HepG2 (cell line): ENCODE results near the gene FETUB. TPM values are rescaled to one million over a fixed set of nuclear protein-coding genes. Genes with fewer than 3 reads are reported as not detected.

Source experiments
- ASH2L ChIP-seq: fragments of 300-600, 200-600 bp; sonication (generic); IDR thresholded peaks from 2 replicates; pipeline ENCODE4 v1.7.0; 2017; ENCODE audit warnings: low read depth, mild to moderate bottlenecking, moderate library complexity, mixed read lengths, low read length; ENCODE audit not compliant: insufficient read length
- CENPX ChIP-seq: sonication (generic); formaldehyde crosslinking; IDR thresholded peaks from 2 replicates; pipeline ENCODE4 v1.9.0; 2021; ENCODE audit warnings: mild to moderate bottlenecking, missing genetic modification reagents, moderate library complexity
- KLF6 ChIP-seq: IDR thresholded peaks from 2 replicates; pipeline ENCODE4 v1.8.0; 2016; ENCODE audit warnings: missing biosample characterization, missing genetic modification reagents
- MEIS2 ChIP-seq: sonication (generic); formaldehyde crosslinking; IDR thresholded peaks from 2 replicates; pipeline ENCODE4 v1.9.0; 2021; ENCODE audit warnings: mild to moderate bottlenecking, missing genetic modification reagents
- MIER3 ChIP-seq: IDR thresholded peaks from 2 replicates; pipeline ENCODE4 v1.6.1; 2016; ENCODE audit warnings: missing compliant biosample characterization, borderline replicate concordance
- NFE2L2 ChIP-seq: fragments of 150-350 bp; IDR thresholded peaks from 2 replicates; pipeline ENCODE4 v1.6.1; 2014; ENCODE audit warnings: low read length
- PCBP2 ChIP-seq: fragments of 200-400 bp; formaldehyde crosslinking; optimal IDR thresholded peaks from 2 replicates; pipeline ENCODE3; 2018; ENCODE audit warnings: low read length, low read depth; ENCODE audit not compliant: poor library complexity, severe bottlenecking
- PPARG ChIP-seq: conservative IDR thresholded peaks from 2 replicates; pipeline ENCODE4 v1.6.1; 2016; ENCODE audit warnings: missing biosample characterization, missing genetic modification reagents
- RXRB ChIP-seq: IDR thresholded peaks from 2 replicates; pipeline ENCODE4 v1.6.1; 2016; ENCODE audit warnings: borderline replicate concordance, missing genetic modification reagents, missing compliant biosample characterization
- SOX13 ChIP-seq, 3 experiments: fragments of 450-650 bp in 1 of 3; sonication (generic) in 1 of 3; formaldehyde crosslinking in 1 of 3; IDR thresholded peaks in 2 of 3; conservative IDR thresholded peaks in 1 of 3; 2 replicates each; pipeline versions ENCODE4 v1.5.0 to v1.6.1; 2016 to 2020; ENCODE audit warnings: antibody characterized with exemption in 1 of 3, mild to moderate bottlenecking in 1 of 3, missing compliant biosample characterization in 1 of 3, missing genetic modification reagents in 1 of 3, moderate library complexity in 1 of 3
- ZBTB7B ChIP-seq: sonication (generic); formaldehyde crosslinking; IDR thresholded peaks from 2 replicates; pipeline ENCODE4 v1.4.0; 2020; ENCODE audit warnings: missing genetic modification reagents
- ZNF10 ChIP-seq: sonication (generic); formaldehyde crosslinking; IDR thresholded peaks from 2 replicates; pipeline ENCODE4 v1.4.0; 2020; ENCODE audit warnings: mild to moderate bottlenecking, low read depth, missing genetic modification reagents, borderline replicate concordance
- ZNF260 ChIP-seq: sonication (generic); formaldehyde crosslinking; IDR thresholded peaks from 2 replicates; pipeline ENCODE4 v1.4.0; 2020; ENCODE audit warnings: missing genetic modification reagents, low read depth, mild to moderate bottlenecking, borderline replicate concordance
- ZNF34 ChIP-seq: sonication (generic); formaldehyde crosslinking; IDR thresholded peaks from 2 replicates; pipeline ENCODE4 v1.4.0; 2020; ENCODE audit warnings: mild to moderate bottlenecking, missing genetic modification reagents, borderline replicate concordance
- ZNF616 ChIP-seq: sonication (generic); formaldehyde crosslinking; IDR thresholded peaks from 2 replicates; pipeline ENCODE4 v1.5.0; 2020; ENCODE audit warnings: low read depth, mild to moderate bottlenecking, missing genetic modification reagents
- ZNF761 ChIP-seq: sonication (generic); formaldehyde crosslinking; conservative IDR thresholded peaks from 2 replicates; pipeline ENCODE4 v1.4.0; 2020; ENCODE audit warnings: mild to moderate bottlenecking, missing genetic modification reagents
- ZSCAN9 ChIP-seq: IDR thresholded peaks from 2 replicates; pipeline ENCODE4 v1.6.1; 2016; ENCODE audit warnings: borderline replicate concordance
- polyA plus RNA-seq, 8 experiments: library from polyadenylated mRNA; depleted of rRNA in 3 of 8; stranded (reverse) in 7 of 8; unstranded in 1 of 8; fragments of >200 nt; fragmentation: Illumina TruSeq in 4 of 8; extraction: Trizol in 4 of 8; gene quantifications; 2 replicates each; pipeline versions ENCODE4 v1.2.1 to v1.2.3, GENCODE V29; 2011 to 2016; ENCODE audit warnings: low read depth in 4 of 8, missing spikeins in 1 of 8, mixed read lengths in 1 of 8; ENCODE audit not compliant: insufficient read depth in 1 of 8
- total RNA-seq, 5 experiments: library from RNA; depleted of rRNA; stranded (reverse); fragments of >200 nt; fragmentation: Illumina TruSeq; extraction: Trizol; gene quantifications; 2 replicates each; pipeline ENCODE4 v1.2.3, GENCODE V29; 2016; ENCODE audit warnings: low read depth in 1 of 5
- TF ChIP-seq, protein P1 (sequence below): sonication (generic); formaldehyde crosslinking; IDR thresholded peaks from 2 replicates; pipeline ENCODE4 v1.4.0; 2020; ENCODE audit warnings: missing genetic modification reagents, borderline replicate concordance
- TF ChIP-seq, protein P2 (sequence below): IDR thresholded peaks from 2 replicates; pipeline ENCODE4 v1.4.0; 2020; ENCODE audit warnings: mild to moderate bottlenecking, missing genetic modification reagents
- TF ChIP-seq, protein P3 (sequence below): sonication (generic); formaldehyde crosslinking; IDR thresholded peaks from 2 replicates; pipeline ENCODE4 v1.9.0; 2021; ENCODE audit warnings: missing genetic modification reagents, mild to moderate bottlenecking, borderline replicate concordance

The FETUB gene
- total and polyA plus RNA-seq, 2 of the 13 experiments (the other 11 are each of a cell fraction or from before 2014, with no cell fraction given): 2.1 to 4.4 TPM

DNA sequence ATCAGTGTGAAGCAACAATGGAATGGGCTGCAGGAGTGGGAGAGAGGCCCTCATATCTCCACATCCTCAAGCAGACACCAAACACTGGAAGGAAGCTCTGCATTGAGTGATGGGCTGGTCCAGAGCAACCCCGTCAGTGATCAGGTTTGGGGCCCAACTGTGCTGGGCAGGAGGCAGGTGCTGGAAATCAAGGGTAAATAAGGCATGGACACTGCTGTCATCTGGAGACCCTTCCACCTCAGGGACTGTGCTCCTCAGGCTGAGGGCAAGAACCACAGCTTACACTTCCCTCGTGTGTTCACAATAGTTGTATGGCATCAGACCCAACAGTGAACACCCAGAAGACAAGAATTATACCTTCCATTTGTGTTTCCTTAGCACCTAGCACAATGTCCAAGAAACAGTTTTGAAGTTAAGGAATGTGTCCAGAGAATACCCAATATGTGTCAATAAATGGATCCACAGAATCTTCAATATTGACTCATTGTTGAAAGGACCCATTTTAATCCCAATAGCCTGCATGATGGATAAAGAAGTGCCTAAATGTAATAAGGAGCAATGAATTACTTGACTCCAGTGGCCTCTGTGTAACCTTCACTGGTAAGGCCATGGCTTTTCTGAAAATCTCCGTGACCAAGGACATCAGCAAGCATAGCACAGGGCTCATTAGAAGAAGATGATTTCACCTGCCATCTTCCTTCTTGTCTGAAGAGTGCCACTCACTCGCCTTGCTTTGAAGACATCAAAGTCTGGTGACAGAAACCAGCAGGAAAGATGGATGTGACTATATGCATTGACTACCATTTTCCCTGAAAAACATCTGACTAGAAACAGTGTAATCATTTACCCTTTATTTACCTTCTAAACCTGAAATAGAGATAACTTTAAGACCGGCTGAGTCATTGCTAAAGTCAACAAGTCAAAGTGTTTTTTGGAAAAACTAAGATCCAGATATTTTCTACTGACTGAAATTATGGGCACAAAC, 34.3 kb upstream of the FETUB start (continued):
- peak; percentile 89 for TF ChIP-seq RXRB (CRISPR knock-in tag)
- TF ChIP-seq, protein P1, sequence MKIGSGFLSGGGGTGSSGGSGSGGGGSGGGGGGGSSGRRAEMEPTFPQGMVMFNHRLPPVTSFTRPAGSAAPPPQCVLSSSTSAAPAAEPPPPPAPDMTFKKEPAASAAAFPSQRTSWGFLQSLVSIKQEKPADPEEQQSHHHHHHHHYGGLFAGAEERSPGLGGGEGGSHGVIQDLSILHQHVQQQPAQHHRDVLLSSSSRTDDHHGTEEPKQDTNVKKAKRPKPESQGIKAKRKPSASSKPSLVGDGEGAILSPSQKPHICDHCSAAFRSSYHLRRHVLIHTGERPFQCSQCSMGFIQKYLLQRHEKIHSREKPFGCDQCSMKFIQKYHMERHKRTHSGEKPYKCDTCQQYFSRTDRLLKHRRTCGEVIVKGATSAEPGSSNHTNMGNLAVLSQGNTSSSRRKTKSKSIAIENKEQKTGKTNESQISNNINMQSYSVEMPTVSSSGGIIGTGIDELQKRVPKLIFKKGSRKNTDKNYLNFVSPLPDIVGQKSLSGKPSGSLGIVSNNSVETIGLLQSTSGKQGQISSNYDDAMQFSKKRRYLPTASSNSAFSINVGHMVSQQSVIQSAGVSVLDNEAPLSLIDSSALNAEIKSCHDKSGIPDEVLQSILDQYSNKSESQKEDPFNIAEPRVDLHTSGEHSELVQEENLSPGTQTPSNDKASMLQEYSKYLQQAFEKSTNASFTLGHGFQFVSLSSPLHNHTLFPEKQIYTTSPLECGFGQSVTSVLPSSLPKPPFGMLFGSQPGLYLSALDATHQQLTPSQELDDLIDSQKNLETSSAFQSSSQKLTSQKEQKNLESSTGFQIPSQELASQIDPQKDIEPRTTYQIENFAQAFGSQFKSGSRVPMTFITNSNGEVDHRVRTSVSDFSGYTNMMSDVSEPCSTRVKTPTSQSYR (CRISPR knock-in tag): no peak
- peak; percentile 98 for TF ChIP-seq MEIS2 (CRISPR knock-in tag)
- TF ChIP-seq ZNF10 (CRISPR knock-in tag): no peak
- peak; percentile 57; the same call in 1 of the 2 replicates for TF ChIP-seq NFE2L2
- TF ChIP-seq MIER3 (CRISPR knock-in tag): peak; percentile 71; the same call in 1 of the 2 replicates
- no peak for TF ChIP-seq SOX13 (IDR thresholded peaks at IDR 0.05)
- peak in 1 of 2 experiments; percentile 85; a peak in 2 of 4 replicates for TF ChIP-seq SOX13 (CRISPR knock-in tag; conservative IDR thresholded peaks at IDR 0.05 in 1 of 2, IDR thresholded peaks at IDR 0.05 in 1 of 2)
- TF ChIP-seq KLF6: peak; percentile 42; the same call in 1 of the 2 replicates
- TF ChIP-seq ZNF616 (CRISPR knock-in tag): no peak
- no peak for TF ChIP-seq PCBP2
- TF ChIP-seq CENPX: no peak
- TF ChIP-seq, protein P2, sequence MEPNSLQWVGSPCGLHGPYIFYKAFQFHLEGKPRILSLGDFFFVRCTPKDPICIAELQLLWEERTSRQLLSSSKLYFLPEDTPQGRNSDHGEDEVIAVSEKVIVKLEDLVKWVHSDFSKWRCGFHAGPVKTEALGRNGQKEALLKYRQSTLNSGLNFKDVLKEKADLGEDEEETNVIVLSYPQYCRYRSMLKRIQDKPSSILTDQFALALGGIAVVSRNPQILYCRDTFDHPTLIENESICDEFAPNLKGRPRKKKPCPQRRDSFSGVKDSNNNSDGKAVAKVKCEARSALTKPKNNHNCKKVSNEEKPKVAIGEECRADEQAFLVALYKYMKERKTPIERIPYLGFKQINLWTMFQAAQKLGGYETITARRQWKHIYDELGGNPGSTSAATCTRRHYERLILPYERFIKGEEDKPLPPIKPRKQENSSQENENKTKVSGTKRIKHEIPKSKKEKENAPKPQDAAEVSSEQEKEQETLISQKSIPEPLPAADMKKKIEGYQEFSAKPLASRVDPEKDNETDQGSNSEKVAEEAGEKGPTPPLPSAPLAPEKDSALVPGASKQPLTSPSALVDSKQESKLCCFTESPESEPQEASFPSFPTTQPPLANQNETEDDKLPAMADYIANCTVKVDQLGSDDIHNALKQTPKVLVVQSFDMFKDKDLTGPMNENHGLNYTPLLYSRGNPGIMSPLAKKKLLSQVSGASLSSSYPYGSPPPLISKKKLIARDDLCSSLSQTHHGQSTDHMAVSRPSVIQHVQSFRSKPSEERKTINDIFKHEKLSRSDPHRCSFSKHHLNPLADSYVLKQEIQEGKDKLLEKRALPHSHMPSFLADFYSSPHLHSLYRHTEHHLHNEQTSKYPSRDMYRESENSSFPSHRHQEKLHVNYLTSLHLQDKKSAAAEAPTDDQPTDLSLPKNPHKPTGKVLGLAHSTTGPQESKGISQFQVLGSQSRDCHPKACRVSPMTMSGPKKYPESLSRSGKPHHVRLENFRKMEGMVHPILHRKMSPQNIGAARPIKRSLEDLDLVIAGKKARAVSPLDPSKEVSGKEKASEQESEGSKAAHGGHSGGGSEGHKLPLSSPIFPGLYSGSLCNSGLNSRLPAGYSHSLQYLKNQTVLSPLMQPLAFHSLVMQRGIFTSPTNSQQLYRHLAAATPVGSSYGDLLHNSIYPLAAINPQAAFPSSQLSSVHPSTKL (CRISPR knock-in tag): peak; percentile 96
- TF ChIP-seq, protein P3, sequence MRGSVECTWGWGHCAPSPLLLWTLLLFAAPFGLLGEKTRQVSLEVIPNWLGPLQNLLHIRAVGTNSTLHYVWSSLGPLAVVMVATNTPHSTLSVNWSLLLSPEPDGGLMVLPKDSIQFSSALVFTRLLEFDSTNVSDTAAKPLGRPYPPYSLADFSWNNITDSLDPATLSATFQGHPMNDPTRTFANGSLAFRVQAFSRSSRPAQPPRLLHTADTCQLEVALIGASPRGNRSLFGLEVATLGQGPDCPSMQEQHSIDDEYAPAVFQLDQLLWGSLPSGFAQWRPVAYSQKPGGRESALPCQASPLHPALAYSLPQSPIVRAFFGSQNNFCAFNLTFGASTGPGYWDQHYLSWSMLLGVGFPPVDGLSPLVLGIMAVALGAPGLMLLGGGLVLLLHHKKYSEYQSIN (CRISPR knock-in tag): no peak
- peak; percentile 35 for TF ChIP-seq ASH2L
- TF ChIP-seq ZSCAN9 (CRISPR knock-in tag): peak; percentile 56; the same call in 1 of the 2 replicates
- TF ChIP-seq ZNF34: no peak
- TF ChIP-seq PPARG (CRISPR knock-in tag): peak; percentile 82
- no peak for TF ChIP-seq ZNF761 (CRISPR knock-in tag)
- no peak for TF ChIP-seq ZBTB7B (CRISPR knock-in tag)
- no peak for TF ChIP-seq ZNF260 (CRISPR knock-in tag)
